Choroid plexus epithelial cell (primary cell): ENCODE data around the gene RNLS.
A peak's percentile ranks its signal among the peaks of the same experiment; 100 is the strongest.

Source experiments
- DNase-seq: peaks from one replicate; pipeline ENCODE4 v3.0.0-alpha.2; 2010; ENCODE audit warnings: low read depth
- H3K4me3 ChIP-seq: 2 replicates; pipeline ENCODE4 v1.5.1; 2011; ENCODE audit warnings: low read depth, mild to moderate bottlenecking, control low read depth, low read length, moderate library complexity
- CTCF ChIP-seq: conservative IDR thresholded peaks from 2 replicates; pipeline ENCODE4 v1.5.1; 2011; ENCODE audit warnings: low read depth, mild to moderate bottlenecking, control low read depth, inconsistent platforms, low read length, moderate library complexity

RNLS gene

DNA sequence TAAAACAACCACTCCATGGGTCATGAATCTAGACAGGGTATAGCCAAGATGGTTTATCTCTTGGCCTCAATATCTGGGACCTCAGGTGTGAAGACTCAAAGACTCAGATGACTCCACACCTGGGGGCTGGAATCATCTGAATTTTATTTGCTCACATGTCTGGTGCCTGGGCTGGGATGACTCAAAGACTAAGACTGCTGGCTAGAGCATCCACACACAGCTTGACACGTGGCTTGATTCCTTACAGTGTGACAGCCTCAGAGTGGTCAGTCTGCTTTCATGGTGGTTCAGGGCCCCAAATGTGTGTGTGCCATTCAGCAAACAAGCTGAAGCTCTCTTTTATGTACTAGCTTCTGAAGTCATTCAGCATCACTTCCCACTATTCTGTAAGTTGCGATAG is 333.7 kb downstream of the RNLS start:
- H3K4me3 ChIP-seq: no peak overlapping the region
- DNase-seq: no peak
- no peak for TF ChIP-seq CTCF

GRCh38 chr10:88246675-88247074 is 336.4 kb downstream of the RNLS start:
- DNase-seq: no peak
- no peak for TF ChIP-seq CTCF

GRCh38 chr10:88245974-88246511 is 337.1 kb downstream of the RNLS start:
- H3K4me3 ChIP-seq: no peak overlapping the region
- no peak for TF ChIP-seq CTCF
- peak; percentile 67 for DNase-seq

More at GRCh38 chr10:88246675-88247074, 336.4 kb downstream of the RNLS start:
- no peak overlapping the region for H3K4me3 ChIP-seq

- H3K4me3 ChIP-seq: no peak overlapping the region
- no peak for TF ChIP-seq CTCF
- DNase-seq: no peak
Observed at GRCh38 chr10:88244781-88245625, 338.1 kb downstream of the RNLS start.

GRCh38 chr10:88243836-88244730 is 339.0 kb downstream of the RNLS start:
- no peak for TF ChIP-seq CTCF
- DNase-seq: peak; percentile 75
- no peak overlapping the region for H3K4me3 ChIP-seq

- no peak for TF ChIP-seq CTCF
- DNase-seq: no peak
- no peak overlapping the region for H3K4me3 ChIP-seq
Observed at GRCh38 chr10:88243202-88243744, 339.8 kb downstream of the RNLS start.
